NCI-H1092 (cell line): ENCODE results near the gene MAP3K5.
"Not testable (repeated sequence)": the region's sequence is repeated elsewhere in the genome, so short reads cannot be mapped to it uniquely, and the experiment has no call there.

Experiments
- DNase-seq: peaks from one replicate; lab custom pipeline; 2025; lab: John Stamatoyannopoulos, UW

MAP3K5 gene

GRCh38 chr6:136721467-136721866 is 70.8 kb downstream of the MAP3K5 start:
- DNase-seq: no peak

- DNase-seq: no peak
These were observed 72.1 kb downstream of the MAP3K5 start for GRCh38 chr6:136720045-136720770.

GRCh38 chr6:136719280-136720044 is 72.8 kb downstream of the MAP3K5 start:
- DNase-seq: no peak

GRCh38 chr6:136718476-136718875 is 73.8 kb downstream of the MAP3K5 start:
- no peak for DNase-seq

GRCh38 chr6:136717716-136717990 is 74.6 kb downstream of the MAP3K5 start:
- DNase-seq: no peak

- DNase-seq: no peak
These were observed 75.2 kb downstream of the MAP3K5 start for GRCh38 chr6:136716917-136717715.

- not testable (repeated sequence) for DNase-seq
These were observed 79.6 kb downstream of the MAP3K5 start for GRCh38 chr6:136712642-136713041.

- no peak for DNase-seq
These were observed 80.6 kb downstream of the MAP3K5 start for GRCh38 chr6:136711644-136712043.

GRCh38 chr6:136710877-136711552 is 81.3 kb downstream of the MAP3K5 start:
- no peak for DNase-seq

GRCh38 chr6:136709429-136709828 is 82.8 kb downstream of the MAP3K5 start:
- DNase-seq: no peak

GRCh38 chr6:136706430-136706829 is 85.8 kb downstream of the MAP3K5 start:
- no peak for DNase-seq

GRCh38 chr6:136703331-136703865 is 88.9 kb downstream of the MAP3K5 start:
- DNase-seq: no peak

GRCh38 chr6:136701045-136701444 is 91.2 kb downstream of the MAP3K5 start:
- DNase-seq: no peak

- DNase-seq: no peak
These were observed 92.9 kb downstream of the MAP3K5 start for GRCh38 chr6:136699358-136699757.

GRCh38 chr6:136696783-136697364 is 95.4 kb downstream of the MAP3K5 start:
- DNase-seq: no peak

- DNase-seq: no peak
These were observed 96.0 kb downstream of the MAP3K5 start for GRCh38 chr6:136696238-136696637.

GRCh38 chr6:136695412-136695811 is 96.9 kb downstream of the MAP3K5 start:
- DNase-seq: no peak

GRCh38 chr6:136693090-136693489 is 99.2 kb downstream of the MAP3K5 start:
- DNase-seq: no peak

GRCh38 chr6:136687894-136688293 is 104.4 kb downstream of the MAP3K5 start:
- not testable (repeated sequence) for DNase-seq

GRCh38 chr6:136685540-136686108 is 106.7 kb downstream of the MAP3K5 start:
- DNase-seq: no peak

- DNase-seq: no peak
These were observed 107.8 kb downstream of the MAP3K5 start for GRCh38 chr6:136684466-136684865.
